ENCODE data around the gene SKOR2.

GRCh38 chr18:47286776-47287410 is 35.4 kb upstream of the SKOR2 start:
- TF ChIP-seq POLR2AphosphoS5 (IDR thresholded peaks at IDR 0.05; ENCODE audit: low read depth) (no peak), CTCF (conservative IDR thresholded peaks at IDR 0.05; ENCODE audit: low read depth in 2 of 2) (no peak), NANOG (IDR thresholded peaks at IDR 0.05; ENCODE audit: borderline replicate concordance) (no peak)
